PC-3 (cell line): ENCODE data around the gene LGI2.

Source experiments
- CTCF ChIP-seq: fragments of 300-600 bp; sonication (generic); conservative IDR thresholded peaks from 2 replicates; pipeline ENCODE4 v1.5.1; 2017; ENCODE audit warnings: antibody characterized with exemption, low read depth, mild to moderate bottlenecking, low read length
- EZH2 ChIP-seq: fragments of 300-600 bp; sonication (generic); IDR thresholded peaks from one replicate; pipeline ENCODE4 v1.6.1; 2017; ENCODE audit warnings: antibody characterized with exemption, mild to moderate bottlenecking, low read length; ENCODE audit not compliant: unreplicated experiment
- EZH2phosphoT487 ChIP-seq: fragments of 300-600 bp; sonication (generic); IDR thresholded peaks from 2 replicates; pipeline ENCODE4 v1.6.1; 2018; ENCODE audit warnings: mild to moderate bottlenecking, antibody characterized with exemption, low read length, borderline replicate concordance

GRCh38 chr4:25022766-25023165, 8.0 kb downstream of the LGI2 start:
- TF ChIP-seq CTCF (no peak), EZH2phosphoT487 (no peak), EZH2 (no peak)
